GM19372 (cell line): ENCODE data around the gene FAM110C.
"Not testable (repeated sequence)": the region's sequence is repeated elsewhere in the genome, so short reads cannot be mapped to it uniquely, and the experiment has no call there.

Experiments
- ATAC-seq: cut with Tn5 transposase; IDR thresholded peaks from one replicate; pipeline ENCODE4 v1.9.1; 2021; ENCODE audit warnings: mild to moderate bottlenecking, low read depth, moderate library complexity; ENCODE audit not compliant: unreplicated experiment

The FAM110C gene, protein sequence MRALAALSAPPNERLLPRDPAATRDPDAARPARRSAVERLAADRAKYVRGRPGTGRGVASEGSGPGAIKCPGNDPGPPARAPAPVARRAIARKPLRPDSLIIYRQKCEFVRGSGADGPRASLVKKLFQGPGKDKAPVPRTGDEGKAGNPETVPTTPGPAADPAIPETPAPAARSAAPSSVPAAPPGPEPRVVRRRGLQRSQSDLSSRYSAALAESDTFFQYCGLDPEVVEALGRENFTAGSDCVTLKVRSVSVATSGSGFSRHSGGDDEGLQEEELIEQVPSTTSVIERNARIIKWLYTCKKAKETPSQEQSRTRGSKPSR

DNA sequence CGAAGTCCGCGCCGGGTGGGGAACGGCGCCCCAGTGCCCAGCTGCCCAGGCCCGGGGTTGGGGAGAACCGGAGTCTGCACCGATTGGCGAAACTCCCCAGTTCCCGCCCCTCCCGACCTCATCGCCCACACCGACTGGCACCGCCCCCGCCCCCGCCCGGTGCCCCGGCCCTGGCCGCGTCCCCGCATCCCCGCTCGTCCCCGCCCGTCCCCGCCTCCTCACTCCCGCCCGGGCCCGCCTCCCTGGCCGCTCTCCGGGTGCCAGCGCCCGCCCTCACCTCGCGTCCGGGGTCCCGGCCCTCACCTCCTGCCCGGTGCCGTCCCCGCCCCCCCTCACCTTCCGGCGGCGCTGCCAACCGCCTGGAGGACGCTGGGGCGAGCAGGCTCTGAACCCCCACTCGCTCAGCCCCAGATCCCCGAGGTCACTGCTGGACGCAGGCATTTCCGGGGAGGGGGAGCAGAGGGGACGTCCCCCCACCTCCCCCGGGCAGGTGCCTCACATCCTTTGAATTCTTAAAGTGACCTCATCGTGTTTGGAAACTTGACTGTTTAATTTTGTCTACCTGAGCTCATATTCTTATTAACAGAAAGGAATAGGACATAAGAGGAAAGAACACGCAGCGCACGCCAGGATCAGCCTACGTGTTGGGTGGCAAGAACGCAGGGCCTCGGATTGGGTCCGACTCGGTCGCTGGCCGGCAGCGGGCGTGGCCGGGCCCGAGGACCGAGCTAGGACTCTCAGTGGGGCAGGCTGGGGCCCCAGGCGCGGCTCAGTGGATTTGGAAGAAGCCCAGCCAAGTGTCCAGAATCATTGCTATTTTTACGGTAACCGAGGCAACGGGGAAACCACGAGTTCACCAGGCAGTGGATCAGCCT, at the start of gene FAM110C:
Gene FAM110C, minus strand, starts transcription at position 35 of the 875 bp plus-strand sequence. CDS start 120 bp downstream, outside the sequence.
- no peak for ATAC-seq

GRCh38 chr2:92326-92725, 46.0 kb upstream of the FAM110C start:
- ATAC-seq, result no peak

DNA sequence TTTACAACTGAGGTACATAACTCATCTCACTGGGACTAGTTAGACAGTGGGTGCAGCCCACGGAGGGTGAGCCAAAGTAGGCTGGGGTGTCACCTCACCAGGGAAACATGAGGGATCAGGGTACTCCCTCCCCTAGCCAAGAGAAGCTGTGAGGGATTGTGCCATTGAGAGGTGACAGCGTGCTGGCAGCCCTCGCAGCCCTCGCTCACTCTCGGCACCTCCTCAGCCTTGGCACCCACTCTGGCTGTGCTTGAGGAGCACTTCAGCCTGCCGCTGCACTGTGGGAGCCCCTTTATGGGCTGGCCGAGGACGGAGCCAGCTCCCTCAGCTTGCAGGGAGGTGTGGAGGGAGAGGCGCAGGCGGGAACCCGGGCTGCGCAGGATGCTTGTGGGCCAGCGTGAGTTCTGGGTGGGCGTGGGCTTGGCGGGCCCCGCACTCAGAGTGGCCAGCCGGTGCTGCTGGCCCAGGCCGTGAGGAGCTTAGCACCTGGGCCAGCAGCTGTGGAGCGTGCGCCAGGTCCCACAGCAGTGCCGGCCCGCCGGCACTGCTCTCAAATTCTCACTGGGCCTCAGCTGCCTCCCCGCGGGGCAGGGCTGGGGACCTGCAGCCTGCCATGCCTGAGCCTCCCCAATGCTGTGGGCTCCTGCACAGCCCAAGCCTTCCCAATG, 44.5 kb upstream of the FAM110C start:
- no peak for ATAC-seq

DNA sequence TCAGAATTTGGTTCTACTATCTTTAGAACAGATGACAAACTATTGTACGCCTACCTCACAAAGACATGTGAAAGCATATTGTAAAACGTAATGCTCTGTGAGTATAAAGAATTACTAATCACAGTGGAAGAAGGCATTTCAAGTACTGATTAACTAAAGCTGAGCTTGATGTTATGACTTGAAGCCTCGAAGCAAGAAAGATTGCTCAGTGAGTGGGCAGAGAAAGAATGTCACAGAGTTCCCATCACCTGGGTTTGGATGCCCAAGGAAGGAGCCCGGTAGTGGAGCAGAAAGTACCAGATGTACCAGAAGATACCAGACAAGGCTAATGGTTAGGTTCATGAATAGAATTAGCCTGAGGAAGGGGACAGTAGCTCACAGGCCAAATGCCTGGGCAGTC, 39.5 kb upstream of the FAM110C start:
- no peak for ATAC-seq

- ATAC-seq, result no peak
Measured at GRCh38 chr2:84121-84520, 37.8 kb upstream of the FAM110C start.

GRCh38 chr2:80971-81736, 34.8 kb upstream of the FAM110C start:
- ATAC-seq, result no peak

DNA sequence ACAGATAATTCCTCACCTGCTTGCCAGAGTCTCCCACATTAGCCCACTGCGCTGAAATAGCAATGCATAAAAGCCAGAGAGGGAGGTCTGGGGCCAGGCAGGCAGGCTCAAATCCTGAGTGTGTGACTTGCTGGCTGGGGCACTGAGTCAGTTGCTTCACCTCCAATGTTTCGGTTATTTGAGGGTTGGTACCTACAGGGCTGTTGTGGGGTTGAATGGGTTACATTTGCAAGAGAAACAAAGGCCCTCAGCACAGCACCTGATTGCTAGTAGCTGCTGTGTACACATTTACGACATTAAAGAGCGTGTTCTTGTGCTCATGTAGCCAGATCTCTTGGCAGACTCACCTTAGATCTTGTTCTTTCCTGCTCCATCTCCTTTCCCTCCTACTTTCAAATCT, 34.1 kb upstream of the FAM110C start:
- ATAC-seq, result no peak

- ATAC-seq, result no peak
Measured at GRCh38 chr2:71309-72035, 25.2 kb upstream of the FAM110C start.

- ATAC-seq, result no peak
Measured at GRCh38 chr2:69366-70344, 23.4 kb upstream of the FAM110C start.

GRCh38 chr2:68637-69036, 22.3 kb upstream of the FAM110C start:
- not testable (repeated sequence) for ATAC-seq

DNA sequence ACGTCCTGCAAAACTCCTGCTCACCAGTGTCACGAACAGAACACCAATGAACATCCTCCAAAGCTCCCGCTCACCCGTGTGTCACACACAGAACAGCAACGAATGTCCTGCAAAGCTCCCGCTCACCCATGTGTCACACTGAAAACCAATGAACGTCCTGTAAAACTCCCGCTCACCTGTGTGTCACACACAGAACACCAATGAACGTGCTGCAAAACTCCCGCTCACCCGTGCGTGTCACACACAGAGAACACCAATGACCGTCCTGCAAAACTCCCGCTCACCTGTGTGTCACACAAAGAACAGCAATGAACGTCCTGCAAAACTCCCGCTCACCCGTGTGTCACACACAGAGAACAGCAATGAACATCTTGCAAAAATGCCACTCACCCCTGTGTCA, 20.5 kb upstream of the FAM110C start:
- ATAC-seq, result no peak

DNA sequence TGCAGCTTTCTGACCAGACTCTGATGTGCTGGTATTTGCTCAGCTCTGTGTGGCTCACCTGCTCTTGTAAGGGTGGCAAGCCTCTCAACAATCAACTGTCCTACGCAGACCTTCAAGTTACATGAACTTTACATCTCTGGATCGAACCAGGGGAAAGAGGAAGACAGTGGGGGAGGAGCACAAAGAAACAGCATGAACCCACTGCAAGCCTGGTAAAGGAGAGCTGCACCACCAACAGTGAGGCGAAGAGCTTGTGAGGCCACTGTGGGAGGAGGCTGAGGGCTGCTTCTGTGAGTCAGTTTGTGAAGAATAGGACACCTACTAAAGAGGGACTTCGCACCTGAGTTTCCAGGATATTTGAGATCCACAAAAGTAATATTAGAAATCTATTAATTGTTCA, 18.8 kb upstream of the FAM110C start:
- no peak for ATAC-seq

GRCh38 chr2:55587-56448, 9.5 kb upstream of the FAM110C start:
- no peak for ATAC-seq

- no peak for ATAC-seq
Measured at GRCh38 chr2:51613-52012, 5.3 kb upstream of the FAM110C start.

DNA sequence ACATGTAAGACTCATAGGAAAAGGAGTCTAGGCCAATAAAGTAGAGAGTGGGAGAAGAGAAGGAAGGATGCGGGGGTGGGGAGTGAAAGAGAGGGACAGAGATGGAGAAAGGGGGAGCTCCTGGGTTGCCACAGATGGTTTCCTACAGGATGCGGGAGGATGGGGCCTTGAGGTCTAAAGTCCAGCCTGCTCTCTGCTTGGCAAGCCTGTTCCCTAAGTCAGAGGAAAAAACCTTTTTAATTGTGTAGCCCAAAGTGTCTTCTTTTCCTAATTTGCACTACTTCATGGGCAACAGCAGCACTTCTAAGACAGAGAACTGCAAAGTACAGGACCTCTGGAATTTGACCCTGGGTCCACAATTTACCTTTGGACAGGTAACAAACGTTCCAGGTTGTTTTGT, 1.4 kb upstream of the FAM110C start:
- ATAC-seq, result no peak

GRCh38 chr2:47346-47725, 1.0 kb upstream of the FAM110C start:
- no peak for ATAC-seq

- no peak for ATAC-seq
Measured at GRCh38 chr2:46131-46470, 204 bp downstream of the FAM110C start.
